GM18868 (cell line): ENCODE data around the gene DAPK1.
"Not testable (repeated sequence)": the region's sequence is repeated elsewhere in the genome, so short reads cannot be mapped to it uniquely, and the experiment has no call there.

Source experiments
- ATAC-seq: cut with Tn5 transposase; IDR thresholded peaks from one replicate; pipeline ENCODE4 v1.9.1; 2021; ENCODE audit warnings: mild to moderate bottlenecking, moderate library complexity; ENCODE audit not compliant: unreplicated experiment

Gene DAPK1

DNA sequence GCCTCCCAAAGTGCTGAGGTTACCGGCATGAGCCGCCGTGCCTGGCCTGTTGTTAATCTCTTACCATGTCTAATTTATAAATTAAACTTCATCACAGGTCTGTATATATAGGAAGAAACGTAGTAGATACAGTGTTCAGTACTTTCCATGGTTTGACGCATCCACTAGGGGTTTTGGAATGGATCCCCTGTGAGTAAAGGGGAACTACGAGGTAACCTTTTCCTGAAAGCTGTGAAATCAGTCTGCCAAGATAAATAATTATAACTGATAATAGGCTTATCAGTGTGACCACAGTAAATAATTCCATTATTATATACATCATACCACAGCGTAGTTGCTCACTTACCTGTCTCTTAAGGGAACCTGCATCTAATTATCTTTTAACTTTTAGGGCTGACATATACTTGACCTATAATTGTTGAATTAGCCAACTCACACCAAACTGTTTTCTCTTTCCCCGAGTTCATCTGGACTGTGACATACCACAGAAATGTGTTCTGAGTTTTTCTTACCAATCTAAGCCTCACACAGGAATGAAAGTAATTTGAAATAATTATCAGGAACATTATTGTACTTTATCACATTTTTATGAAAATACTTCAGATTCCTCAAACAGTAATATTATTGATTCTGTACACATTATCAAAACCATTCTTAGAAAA lies 42.9 kb downstream of the DAPK1 start:
- no peak for ATAC-seq

DNA sequence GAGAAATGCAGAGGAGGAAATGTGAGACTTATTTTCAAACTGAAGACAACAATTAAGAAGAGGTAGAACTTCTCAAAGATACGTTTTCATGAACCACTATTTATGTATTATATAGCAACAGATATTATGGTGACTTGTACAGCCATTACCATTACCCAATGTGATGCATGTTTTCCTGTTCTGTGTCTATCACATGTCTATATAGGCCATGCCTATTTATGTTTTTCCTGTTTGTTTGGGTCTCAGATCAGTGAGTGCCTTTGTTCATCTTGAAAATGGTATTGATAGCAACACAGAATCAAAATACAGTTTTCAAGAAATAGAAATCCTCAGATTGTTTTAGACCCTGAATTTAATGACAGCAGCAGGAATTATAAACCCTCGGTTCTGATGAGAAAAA lies 44.0 kb downstream of the DAPK1 start:
- no peak for ATAC-seq

DNA sequence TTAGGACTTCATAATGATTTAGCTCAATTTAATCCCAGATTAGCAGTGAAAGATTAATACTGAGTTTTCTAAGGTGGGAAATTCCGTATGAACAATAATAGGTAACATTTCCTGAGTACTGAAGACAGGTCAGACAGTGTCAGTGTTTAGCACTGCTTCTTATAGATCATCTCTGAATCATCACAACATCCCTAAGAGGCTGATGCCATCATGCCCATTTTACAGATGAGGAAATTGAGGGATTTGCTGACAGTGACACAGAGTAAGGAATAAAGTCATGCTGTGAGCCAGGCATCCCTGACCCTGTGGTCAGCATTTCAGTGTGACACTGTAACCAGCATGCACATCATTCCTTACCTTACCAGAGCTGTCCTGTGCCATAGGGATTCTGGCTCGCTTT lies 44.5 kb downstream of the DAPK1 start:
- no peak for ATAC-seq

DNA sequence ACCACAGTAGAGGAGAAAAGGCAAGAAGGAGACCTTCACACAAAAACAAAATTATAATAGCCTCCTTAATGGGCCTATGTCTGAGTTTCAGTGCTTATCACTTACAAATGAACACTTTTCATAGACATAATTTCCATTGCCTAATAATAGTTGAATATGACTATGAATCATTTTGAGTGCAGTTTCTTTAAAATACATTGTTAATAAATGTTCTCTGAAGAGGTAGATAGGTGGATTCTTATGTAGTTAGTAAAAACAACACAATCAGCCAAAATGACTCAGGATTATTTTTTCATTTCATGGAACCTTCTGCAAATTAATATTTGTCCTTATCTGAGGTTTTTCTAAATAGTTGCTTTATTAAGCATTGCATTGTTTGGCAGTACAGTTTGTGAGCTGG lies 45.6 kb downstream of the DAPK1 start:
- no peak for ATAC-seq

DNA sequence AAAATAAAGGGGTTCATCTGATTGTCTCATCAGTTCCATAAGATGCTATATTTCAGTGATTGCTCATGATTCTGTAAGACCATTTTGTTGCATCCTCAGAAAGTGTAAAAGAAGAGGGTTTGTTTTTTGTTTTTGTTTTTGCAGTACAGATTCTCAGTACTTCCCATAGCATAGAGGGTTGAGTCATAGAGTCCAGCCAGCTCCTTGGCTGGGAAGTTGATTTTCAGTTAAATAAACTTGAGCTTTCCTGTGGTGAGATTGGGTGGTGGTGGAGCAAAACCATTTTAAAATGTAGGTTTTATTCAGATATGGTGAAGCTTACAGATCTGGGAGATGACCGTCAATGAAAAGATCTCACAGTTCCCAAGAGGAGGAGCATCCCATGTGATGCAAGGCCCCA lies 48.2 kb downstream of the DAPK1 start:
- no peak for ATAC-seq

DNA sequence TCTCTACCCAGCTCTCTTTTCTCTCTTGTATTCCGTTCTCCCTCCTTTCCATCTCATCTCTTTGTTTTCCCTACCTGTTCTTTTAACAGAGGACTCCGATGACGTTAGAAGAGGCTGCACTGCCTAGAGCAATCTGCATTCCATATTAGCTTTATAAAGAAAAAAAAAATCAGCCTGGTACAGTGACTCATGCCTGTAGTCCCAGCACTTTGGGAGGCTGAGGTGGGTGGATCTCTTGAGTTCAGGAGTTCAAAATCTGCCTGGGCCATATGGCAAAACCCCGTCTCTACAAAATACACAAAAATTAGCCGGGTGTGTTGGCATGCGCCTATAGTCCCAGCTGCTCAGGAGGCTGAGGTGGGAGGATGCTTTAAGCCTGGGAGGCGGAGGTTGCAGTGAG lies 49.0 kb downstream of the DAPK1 start:
- no peak for ATAC-seq

DNA sequence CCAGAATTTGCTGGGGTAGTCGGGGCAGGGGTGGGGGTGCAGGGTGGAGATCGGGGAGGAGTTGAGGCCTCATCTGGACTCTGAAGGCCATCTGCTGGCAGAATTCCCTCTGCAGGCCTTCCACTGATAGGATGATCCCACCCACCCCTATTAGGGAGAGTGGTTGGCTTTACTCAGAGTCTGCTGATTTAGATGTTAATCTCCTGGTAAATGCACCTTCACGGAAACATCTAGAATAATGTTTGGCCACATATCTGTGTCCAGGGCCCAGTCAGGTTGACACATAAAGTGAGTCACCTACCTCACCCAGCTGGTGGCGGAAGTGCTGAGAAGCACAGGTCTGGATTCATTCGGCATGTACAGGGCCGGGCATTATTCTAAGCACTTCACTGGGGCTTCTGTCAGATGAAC lies 50.0 kb downstream of the DAPK1 start:
- ATAC-seq = no peak

DNA sequence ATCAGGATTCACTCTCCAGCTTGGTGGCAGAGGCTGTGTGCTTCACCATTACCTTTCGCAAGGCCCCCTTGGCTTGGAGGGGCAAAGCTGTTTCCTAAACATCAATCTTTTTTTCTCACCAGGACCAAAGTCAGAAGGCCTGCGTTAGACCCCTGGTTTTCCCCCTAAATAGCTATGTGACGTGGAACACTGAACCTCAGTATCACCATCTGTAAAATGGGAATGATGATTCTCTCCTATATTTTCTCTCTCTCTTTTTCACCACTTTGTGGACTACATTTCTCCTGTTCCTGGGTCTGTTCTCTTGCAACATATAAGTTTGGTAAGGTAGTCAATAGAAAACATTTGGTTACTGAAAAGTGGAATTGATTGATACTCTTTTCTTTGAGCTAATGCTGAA lies 50.5 kb downstream of the DAPK1 start:
- no peak for ATAC-seq

DNA sequence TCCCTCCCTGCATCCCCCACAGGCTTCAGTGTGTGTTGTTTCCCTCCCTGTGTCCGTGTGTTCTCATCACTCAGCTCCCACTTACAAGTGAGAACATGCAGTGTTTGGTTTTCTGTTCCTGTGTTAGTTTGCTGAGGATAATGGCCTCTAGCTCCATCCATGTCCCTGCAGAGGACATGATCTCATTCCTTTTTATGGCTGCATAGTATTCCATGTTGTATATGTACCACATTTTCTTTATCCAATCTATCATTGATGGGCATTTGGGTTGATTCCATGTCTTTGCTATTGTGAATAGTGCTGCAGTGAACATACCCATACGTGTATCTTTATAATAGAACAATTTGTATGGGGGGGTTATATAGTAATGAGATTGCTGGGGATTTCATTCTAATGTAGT lies 51.4 kb downstream of the DAPK1 start:
- ATAC-seq = not testable (repeated sequence)

DNA sequence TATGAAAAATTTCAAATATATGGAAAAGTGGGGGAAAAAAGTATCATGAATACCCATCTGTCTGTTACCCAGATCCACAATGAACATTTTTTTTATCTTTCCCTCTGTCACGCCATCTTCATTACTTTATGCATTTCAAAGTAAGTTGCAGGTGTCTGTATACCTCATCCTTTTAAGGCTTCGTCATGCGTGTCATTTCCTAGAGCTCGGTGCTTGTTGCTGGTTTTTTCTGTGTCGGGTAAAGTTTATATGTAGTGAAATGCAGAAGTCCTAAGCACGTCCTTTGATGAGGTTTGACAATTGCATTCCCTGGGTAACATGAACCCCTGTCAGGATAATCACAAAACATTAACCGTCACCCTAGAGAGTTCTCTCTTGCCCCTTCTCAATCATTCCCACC lies 52.1 kb downstream of the DAPK1 start:
- no peak for ATAC-seq

DNA sequence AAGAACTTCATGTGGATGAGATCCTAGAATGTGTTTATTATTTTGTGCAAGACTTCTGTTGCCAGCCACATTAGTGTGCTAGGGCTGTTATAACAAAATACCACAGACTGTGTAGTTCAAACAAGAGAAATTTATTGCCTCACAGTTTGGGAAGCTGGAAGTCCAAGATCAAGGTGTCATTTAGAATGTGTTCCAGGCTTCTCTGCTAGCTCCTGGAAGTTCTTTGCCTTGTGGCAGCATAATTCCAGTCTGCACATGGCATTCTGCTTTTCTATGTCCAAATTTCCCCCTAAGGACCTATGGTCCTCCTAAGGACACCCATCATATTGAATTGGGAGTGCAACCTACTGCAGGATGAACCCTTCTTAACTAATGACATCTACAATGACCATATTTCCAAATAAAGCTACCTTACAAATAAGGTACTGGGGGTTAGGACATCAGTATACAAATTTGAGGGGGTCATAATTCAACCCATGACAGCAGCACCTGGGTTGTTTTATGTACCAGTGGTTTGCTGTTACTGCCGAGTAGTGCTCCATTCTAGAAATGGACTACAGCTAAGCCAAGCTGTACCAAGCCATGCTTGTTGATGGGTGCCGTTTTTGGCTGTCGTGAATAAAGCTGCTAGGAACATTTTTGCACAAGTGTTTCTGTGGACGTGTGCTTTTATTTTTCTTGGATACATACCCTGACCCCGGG lies 52.7 kb downstream of the DAPK1 start:
- no peak for ATAC-seq

DNA sequence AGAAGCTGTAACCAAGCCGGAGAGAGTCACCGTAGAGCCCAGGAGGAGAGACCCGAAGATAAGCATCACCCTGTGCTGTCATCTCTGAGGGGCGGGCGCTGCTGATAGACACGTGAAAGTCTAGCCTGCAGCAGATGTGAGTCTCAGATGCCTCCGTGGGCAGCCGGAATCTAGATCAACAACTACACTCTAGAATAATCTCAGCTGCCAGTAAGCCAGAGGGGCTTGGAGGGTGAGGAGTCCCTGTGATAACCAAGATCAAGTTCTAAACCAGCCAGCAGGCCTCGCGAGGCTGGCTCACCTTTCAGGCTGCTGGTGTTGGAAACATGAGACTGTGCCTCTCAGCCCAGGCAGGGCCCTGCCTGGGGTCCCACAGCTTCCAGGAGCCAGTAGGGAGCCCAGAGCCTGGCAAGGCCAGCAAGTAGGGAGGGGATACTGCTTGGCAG lies 54.1 kb downstream of the DAPK1 start:
- no peak for ATAC-seq

DNA sequence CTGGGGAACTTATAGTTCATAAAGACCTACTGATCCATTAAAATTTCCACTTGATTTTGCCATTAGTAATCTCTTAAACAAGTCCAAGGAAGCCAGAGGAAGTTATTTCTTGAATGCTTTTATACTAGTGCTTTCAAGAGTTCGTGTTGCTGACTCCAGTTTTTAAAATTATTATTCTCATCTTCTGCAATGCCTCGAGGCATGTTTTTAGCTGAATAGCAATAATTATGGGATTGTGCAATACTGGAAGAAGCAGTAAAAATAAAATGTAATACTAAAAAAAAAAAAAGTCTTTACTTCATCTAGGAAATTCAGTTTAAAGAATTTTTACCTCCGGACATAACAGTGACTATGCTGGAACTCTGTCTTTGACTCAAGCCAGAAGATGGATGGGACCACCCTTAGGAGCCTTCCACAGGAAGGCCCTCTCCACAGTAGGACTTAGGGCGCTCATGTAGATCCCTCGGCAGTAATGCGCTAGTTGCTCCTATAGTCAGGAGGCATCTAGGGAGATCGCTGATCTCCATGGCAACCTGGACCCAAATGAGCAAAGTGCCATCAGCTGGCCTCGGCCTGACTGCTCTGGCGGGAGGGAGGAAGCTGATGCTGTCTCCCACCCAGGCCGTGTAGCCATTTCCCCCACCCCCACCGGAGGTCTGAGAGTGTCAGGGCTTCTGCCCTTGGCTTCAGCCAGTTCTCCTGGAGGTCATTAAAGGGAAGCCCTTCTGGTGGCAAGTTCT lies 56.7 kb downstream of the DAPK1 start:
- ATAC-seq = no peak

DNA sequence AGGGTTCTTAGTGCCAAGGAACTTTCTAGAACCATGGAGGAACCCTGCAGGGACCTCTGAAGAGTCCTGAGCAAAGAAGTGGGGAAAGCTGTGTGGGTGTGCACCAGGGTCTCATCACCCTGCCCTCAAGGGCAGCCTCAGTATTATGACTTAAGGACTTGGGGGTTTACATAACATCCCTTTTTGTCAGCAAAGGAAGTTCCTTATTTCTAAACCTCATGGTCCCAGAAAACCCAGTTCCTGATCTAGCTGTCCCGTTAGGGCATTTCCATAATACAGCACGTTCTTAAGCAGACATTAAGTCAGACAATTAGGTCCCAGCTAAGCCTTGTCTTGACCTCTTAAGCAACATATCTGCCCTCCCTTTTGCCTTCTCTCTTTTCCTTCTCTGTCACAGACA lies 57.3 kb downstream of the DAPK1 start:
- no peak for ATAC-seq

DNA sequence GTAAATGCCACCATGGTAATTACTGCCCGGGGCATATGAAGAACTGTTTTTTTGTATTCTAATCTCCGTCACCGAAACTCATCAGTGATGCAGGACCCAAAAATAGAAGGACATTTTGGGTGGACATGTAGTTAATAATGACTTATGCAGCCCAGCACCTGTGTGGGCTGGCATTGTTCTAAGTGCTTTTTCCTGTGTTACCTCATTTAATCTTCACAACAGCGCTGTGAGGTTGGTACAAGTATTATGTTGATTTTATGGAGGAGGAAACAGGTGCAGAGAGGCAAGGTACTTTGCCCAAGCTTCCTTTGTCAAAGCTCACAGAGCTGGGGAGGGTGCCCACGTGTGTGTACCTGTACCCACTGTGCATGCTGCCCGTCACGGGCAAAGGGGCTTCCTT lies 58.4 kb downstream of the DAPK1 start:
- no peak for ATAC-seq

DNA sequence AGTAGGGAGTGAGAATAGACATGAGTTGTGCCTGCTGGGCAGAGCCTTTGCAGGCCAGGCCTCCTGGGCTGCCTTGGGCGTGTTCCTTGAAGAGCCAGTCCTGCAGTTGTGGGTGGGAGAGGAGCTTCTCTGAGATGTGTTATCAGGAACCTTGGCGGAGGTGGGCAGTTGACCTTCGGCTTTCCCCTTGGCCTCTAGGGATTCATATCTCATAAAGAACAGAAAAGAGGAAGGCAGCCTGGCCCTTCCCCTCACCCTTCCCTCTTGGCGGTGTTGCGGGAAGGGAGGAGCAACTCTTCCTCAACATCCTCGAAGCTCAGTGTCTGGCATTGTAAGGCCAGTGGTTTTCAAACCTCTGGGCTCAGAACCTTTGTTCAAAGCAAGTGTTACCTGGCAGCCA lies 59.2 kb downstream of the DAPK1 start:
- ATAC-seq = no peak

DNA sequence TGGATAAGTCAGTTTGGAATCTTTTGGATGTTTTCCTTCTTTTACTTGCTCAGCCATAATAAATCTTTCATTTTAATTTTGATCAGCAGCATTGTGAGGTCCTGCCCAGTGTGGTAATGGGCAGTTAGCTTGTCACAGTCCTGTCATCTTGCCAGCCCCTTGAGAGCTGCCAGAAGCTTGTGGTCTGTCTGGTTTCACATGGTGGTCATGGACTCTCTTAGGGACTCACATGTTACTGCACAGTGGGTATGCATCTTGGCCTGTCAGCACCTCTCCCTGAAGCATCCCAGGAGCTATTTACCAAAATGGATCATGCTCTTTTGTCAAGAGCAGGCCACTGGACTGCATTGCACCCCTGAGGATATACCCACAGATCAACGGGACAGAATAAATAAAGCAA lies 60.3 kb downstream of the DAPK1 start:
- ATAC-seq = peak; percentile 39

DNA sequence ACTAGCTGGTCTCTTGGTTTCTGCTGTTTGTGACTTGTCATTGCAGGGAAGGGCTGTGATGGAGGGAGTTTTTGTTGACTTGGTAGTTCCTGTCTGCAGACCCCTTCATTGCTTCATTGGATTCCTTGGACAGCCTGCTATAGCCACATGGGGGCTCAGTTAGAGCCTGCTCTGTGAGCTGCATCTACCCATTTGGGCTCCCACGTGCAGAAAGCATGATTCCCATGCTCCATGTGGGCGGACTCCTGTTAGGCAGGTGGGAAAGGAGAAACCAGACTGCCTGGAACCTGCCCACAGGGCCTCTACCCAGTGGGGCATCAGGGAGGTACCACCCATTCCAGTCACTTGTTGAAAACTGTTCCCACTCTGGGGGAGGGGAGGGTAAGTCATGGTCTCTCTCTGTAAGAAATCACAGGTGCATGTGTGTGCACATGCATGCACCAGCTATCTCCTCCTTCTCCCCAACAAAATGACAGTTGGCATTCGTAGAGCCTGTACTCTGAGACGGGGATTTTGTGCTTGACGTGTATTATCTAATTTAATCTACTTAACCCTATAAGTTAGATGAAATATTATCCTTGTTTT lies 61.0 kb downstream of the DAPK1 start:
- ATAC-seq = no peak

DNA sequence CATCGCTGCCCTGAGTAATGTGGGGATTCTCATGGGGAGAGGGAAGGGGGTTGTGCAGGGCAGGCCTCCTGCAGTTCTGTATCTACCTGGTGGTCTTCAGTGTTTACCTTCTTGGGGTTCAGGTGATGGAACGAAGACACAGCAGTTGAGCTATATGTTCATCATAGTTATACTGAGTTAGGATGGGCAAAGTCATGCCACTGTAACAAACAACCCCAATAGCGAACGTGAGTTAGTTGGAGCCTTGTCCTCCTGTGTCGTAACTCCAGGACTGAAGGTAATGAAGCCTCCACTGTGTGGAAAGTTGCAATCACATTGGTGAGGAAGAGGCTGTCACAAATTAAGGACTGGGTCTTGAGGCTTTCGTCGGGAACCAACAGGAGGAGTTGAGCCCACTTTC lies 64.4 kb downstream of the DAPK1 start:
- ATAC-seq = no peak

DNA sequence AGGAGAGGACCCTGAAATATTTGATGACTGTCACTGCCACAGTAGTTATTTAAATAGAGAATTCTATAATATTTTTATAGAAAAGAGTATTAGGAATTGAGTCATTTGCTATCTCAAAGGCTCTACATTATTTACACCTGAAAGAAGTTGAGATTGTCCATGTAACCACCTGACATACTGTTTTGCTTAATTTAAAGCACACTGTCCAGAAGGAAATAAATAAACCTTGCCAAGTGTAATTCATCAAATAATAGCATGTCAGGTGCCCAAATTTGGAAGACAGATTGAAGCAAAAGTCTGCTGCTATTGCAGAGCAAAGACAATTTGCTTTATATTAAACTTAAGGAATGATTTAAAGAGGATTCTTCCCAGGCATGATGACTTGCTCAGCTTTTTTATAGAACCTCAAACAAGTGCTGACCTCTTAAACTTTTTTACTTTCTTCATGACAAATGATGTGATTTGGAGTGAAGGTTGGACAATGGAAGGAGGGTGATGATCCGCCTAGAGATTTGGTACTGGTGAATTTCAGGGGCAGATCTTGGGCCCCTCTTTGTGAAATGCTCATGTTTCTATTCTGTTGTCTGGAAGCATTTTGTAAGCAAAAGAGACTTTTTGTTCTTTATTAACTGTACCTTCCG lies 65.0 kb downstream of the DAPK1 start:
- ATAC-seq = no peak

DNA sequence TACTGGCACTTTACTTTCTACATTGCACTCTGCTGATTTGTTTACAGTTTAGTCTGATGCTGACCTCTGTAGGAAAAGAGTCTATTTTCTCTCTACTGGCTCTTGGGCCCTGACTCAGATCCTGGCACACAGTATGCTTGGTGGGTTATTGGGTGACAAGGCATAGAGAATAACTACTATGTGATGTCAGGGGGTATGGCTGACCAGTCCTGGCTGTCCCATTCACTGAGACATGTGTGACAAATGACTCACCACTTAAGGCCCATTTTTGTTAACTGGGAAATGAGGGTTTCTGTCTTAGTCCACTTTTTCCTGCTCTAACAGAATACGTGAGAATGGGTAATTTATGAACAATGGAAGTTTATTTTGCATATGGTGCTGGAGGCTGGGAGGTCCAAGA lies 66.4 kb downstream of the DAPK1 start:
- ATAC-seq = peak; percentile 34
